Vagina (tissue), 2 donors: Measurements from ENCODE around the gene SH3D19.

Experiments
- CTCF ChIP-seq, 3 experiments: fragments of 450-650 bp in 2 of 3; fragments of 200-600 bp in 1 of 3; sonication (generic) in 1 of 3; IDR thresholded peaks; one replicate each; pipeline ENCODE4 v1.5.1; 2017 to 2019; ENCODE audit warnings: antibody characterized with exemption in 3 of 3, mild to moderate bottlenecking in 2 of 3, moderate library complexity in 2 of 3
- POLR2AphosphoS5 ChIP-seq, 2 donors: sonication (generic); formaldehyde crosslinking; IDR thresholded peaks; one replicate each; pipeline ENCODE4 v1.9.0; 2017; ENCODE audit warnings: antibody characterized with exemption in 2 of 2, mild to moderate bottlenecking in 2 of 2, low read depth in 1 of 2; ENCODE audit not compliant: insufficient read depth in 1 of 2

DNA sequence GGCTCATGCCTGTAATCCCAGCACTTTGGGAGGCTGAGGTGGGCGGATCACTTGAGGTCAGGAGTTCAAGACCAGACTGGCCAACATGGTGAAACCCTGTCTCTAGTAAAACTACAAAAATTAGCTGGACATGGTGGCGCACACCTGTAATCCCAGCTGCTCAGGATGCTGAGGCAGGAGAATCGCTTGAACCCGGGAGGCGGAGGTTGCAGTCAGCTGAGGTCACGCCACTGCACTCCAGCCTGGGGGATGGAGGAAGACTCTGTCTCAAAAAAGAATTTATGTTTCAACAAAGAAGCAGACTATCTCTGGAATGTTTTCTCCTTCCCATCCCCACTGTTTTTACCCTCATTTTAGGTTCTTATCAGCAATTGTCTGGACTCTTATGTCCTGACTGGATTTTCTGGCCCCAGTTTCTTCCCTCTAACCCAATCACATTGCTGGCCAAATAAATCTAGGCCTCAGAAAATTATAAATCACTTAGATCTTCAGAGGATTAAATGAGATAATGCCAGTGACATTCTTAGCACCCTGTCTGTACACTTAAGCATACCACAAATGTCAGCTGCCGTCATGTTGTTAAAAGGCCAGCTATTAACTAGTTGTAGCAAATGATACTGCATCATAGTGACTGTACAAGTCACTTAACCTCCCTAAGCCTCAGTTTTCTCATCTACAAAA lies 93.3 kb downstream of the SH3D19 start:
- TF ChIP-seq CTCF (IDR thresholded peaks at IDR 0.05), result no peak
- no peak for TF ChIP-seq POLR2AphosphoS5 (IDR thresholded peaks at IDR 0.05; ENCODE audit: insufficient read depth in 1 of 2, low read depth in 1 of 2)
